ENCODE data around the gene DNAH11. TPM values are rescaled to one million over a fixed set of nuclear protein-coding genes. Genes with fewer than 3 reads are reported as not detected.

Gene DNAH11
- total and polyA plus RNA-seq, 2 of the 4 experiments (the other 2 are of a cell fraction): not detected

DNA sequence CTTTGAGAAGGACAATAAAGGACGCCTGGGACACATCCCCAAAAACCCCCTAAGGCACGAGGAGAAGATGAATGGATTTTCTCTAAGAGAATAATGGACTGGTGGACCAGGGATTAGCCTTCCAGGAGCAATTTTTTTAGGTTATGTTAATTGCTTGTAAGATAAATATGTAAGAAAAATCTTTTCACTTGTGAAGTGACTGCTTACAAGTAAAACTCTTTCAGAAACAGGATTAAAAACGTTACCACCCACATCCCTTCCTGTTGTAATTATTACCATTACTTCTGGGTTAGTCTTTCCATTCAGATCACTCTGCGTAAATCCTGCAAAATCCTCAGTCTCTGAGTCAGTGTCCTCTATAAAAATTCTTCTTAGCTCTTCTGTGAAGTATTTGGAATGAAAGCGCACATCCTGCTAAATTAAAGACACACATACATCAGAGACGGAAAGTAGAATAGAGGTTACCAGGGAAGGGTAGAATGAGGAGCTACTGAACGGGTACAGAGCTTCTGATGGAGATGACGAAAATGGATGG lies 368.6 kb downstream of the DNAH11 start:
- Histone ChIP-seq H3K18ac (ENCODE audit: low read depth, low read length) (no peak overlapping the region), H2BK5ac (ENCODE audit: low read depth, low read length, poor library complexity, severe bottlenecking) (no peak overlapping the region), H3K36me3 (ENCODE audit: control insufficient read depth, insufficient read depth, low read length) (peaks cover 25% of the 10 kb centered on the region; the same call in 1 of the 2 replicates), H2AK5ac (ENCODE audit: low read depth, low read length) (no peak overlapping the region), H3K9me1 (ENCODE audit: insufficient read depth, low read length) (0 out of 2 replicates have a peak, but pooled peaks cover 3% of the 10 kb centered on the region), H4K8ac (ENCODE audit: low read depth in 2 of 2, low read length in 2 of 2) (no peak overlapping the region), H2BK15ac (ENCODE audit: low read depth, low read length) (no peak overlapping the region), H2AFZ (replicated peaks; ENCODE audit: low read length, poor library complexity) (no peak overlapping the region), H2BK120ac (ENCODE audit: low read depth, low read length) (no peak overlapping the region), H3K14ac (replicated peaks; ENCODE audit: low read depth, low read length) (no peak overlapping the region), H4K91ac (ENCODE audit: insufficient read depth, low read depth, low read length) (no peak overlapping the region), H4K20me1 (ENCODE audit: insufficient read depth, low read length) (no peaks in the 10 kb centered on the region), H3K23ac (ENCODE audit: low read depth, low read length) (no peak overlapping the region), H2AK9ac (replicated peaks; ENCODE audit: low read depth, low read length, poor library complexity) (no peak overlapping the region), H3K27me3 (ENCODE audit: control insufficient read depth, insufficient read depth, low read length) (no peaks in the 10 kb centered on the region), H3K9me3 (ENCODE audit: control insufficient read depth, insufficient read depth, low read length) (no peaks in the 10 kb centered on the region), H3K56ac (ENCODE audit: extremely low read depth, insufficient read depth, low read length) (no peak overlapping the region), H3K9ac (ENCODE audit: low read depth, low read length) (no peak overlapping the region), H4K5ac (ENCODE audit: low read depth, low read length) (no peak overlapping the region), H3K4me1 (ENCODE audit: control insufficient read depth, insufficient read depth, low read length) (no peaks in the 10 kb centered on the region), H3K4me3 (ENCODE audit: insufficient read depth, low read depth, low read length) (no peak overlapping the region), H3K79me1 (ENCODE audit: low read depth in 1 of 2, low read length in 2 of 2) (peaks cover 0 to 2% of the 10 kb centered on the region in 2 experiments; a peak in 1 of 4 replicates), H3K4me2 (ENCODE audit: low read depth, low read length) (no peak overlapping the region), H3K4ac (ENCODE audit: low read depth, low read length) (no peak overlapping the region), H2BK20ac (ENCODE audit: low read depth, low read length) (no peak overlapping the region), H3K27ac (ENCODE audit: insufficient read depth, low read length) (no peak overlapping the region)
- POLR2A ChIA-PET (ENCODE audit: unreplicated experiment): no interaction called here
- TF ChIP-seq CEBPB (IDR thresholded peaks at IDR 0.05; ENCODE audit: low read depth, low read length) (no peak), RCOR1 (IDR thresholded peaks at IDR 0.05; ENCODE audit: insufficient replicate concordance, low read length) (no peak), SMC3 (IDR thresholded peaks at IDR 0.05; ENCODE audit: low read depth, low read length) (no peak), MAZ (IDR thresholded peaks at IDR 0.05; ENCODE audit: borderline replicate concordance, low read depth, low read length) (no peak), MAFK (IDR thresholded peaks at IDR 0.05; ENCODE audit: low read depth, low read length) (no peak), RFX5 (IDR thresholded peaks at IDR 0.05; ENCODE audit: low read depth, low read length) (no peak), RAD21 (IDR thresholded peaks at IDR 0.05; ENCODE audit: low read length) (no peak), FOS (IDR thresholded peaks at IDR 0.05; ENCODE audit: low read depth, low read length) (no peak), CHD1 (IDR thresholded peaks at IDR 0.05; ENCODE audit: low read depth, low read length) (no peak), MXI1 (IDR thresholded peaks at IDR 0.05; ENCODE audit: borderline replicate concordance, low read depth, low read length) (no peak), NFE2L2 (IDR thresholded peaks at IDR 0.05; ENCODE audit: low read depth, low read length) (no peak), BHLHE40 (IDR thresholded peaks at IDR 0.05; ENCODE audit: low read depth, low read length) (no peak), POLR2A (IDR thresholded peaks at IDR 0.05; ENCODE audit: low read depth, low read length) (no peak)
- TF ChIP-seq, protein P1, sequence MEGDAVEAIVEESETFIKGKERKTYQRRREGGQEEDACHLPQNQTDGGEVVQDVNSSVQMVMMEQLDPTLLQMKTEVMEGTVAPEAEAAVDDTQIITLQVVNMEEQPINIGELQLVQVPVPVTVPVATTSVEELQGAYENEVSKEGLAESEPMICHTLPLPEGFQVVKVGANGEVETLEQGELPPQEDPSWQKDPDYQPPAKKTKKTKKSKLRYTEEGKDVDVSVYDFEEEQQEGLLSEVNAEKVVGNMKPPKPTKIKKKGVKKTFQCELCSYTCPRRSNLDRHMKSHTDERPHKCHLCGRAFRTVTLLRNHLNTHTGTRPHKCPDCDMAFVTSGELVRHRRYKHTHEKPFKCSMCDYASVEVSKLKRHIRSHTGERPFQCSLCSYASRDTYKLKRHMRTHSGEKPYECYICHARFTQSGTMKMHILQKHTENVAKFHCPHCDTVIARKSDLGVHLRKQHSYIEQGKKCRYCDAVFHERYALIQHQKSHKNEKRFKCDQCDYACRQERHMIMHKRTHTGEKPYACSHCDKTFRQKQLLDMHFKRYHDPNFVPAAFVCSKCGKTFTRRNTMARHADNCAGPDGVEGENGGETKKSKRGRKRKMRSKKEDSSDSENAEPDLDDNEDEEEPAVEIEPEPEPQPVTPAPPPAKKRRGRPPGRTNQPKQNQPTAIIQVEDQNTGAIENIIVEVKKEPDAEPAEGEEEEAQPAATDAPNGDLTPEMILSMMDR (conservative IDR thresholded peaks at IDR 0.05; ENCODE audit: low read depth, low read length): no peak
- TF ChIP-seq, protein P2, sequence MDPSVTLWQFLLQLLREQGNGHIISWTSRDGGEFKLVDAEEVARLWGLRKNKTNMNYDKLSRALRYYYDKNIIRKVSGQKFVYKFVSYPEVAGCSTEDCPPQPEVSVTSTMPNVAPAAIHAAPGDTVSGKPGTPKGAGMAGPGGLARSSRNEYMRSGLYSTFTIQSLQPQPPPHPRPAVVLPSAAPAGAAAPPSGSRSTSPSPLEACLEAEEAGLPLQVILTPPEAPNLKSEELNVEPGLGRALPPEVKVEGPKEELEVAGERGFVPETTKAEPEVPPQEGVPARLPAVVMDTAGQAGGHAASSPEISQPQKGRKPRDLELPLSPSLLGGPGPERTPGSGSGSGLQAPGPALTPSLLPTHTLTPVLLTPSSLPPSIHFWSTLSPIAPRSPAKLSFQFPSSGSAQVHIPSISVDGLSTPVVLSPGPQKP (IDR thresholded peaks at IDR 0.05; ENCODE audit: borderline replicate concordance, low read depth, low read length): no peak
- TF ChIP-seq, protein P3, sequence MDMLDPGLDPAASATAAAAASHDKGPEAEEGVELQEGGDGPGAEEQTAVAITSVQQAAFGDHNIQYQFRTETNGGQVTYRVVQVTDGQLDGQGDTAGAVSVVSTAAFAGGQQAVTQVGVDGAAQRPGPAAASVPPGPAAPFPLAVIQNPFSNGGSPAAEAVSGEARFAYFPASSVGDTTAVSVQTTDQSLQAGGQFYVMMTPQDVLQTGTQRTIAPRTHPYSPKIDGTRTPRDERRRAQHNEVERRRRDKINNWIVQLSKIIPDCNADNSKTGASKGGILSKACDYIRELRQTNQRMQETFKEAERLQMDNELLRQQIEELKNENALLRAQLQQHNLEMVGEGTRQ (IDR thresholded peaks at IDR 0.05; ENCODE audit: low read depth, low read length): no peak
- peak; percentile 7 for DNase-seq
- CTCF ChIA-PET: no interaction called here
- BruUV-seq (replicated peaks): no TSS peak
- intact Hi-C loops (cut with micrococcal nuclease): no loop called here
- ATAC-seq (ENCODE audit: low read depth): no peak
- in situ Hi-C loops (cut with MboI; ENCODE audit: low sequenced_read_pairs): no loop called here
- WGBS, 2 experiments (ENCODE audit: extremely low coverage in 2 of 2, insufficient read length in 1 of 2): no CpG with 5 or more reads among the region's 8 CpGs
- dilution Hi-C loops (cut with HindIII; ENCODE audit: low sequenced_read_pairs, unreplicated experiment): no loop called here

Data from IMR-90 (cell line).